OCI-LY1 (cell line): ENCODE results near the gene TAF4.

ENCODE experiments used
- CTCF ChIP-seq: fragments of 200-600 bp; sonication (generic), shearing (Covaris generic); IDR thresholded peaks from 2 replicates; pipeline ENCODE4 v1.5.1; 2017; ENCODE audit warnings: mild to moderate bottlenecking, antibody characterized with exemption, low read length, moderate library complexity, mixed read lengths
- EZH2 ChIP-seq: fragments of 200-600 bp; sonication (generic), shearing (Covaris generic); IDR thresholded peaks from 2 replicates; pipeline ENCODE4 v1.8.0; 2017; ENCODE audit warnings: borderline replicate concordance, mixed run types, mild to moderate bottlenecking, antibody characterized with exemption, low read length, moderate library complexity, mixed read lengths

DNA sequence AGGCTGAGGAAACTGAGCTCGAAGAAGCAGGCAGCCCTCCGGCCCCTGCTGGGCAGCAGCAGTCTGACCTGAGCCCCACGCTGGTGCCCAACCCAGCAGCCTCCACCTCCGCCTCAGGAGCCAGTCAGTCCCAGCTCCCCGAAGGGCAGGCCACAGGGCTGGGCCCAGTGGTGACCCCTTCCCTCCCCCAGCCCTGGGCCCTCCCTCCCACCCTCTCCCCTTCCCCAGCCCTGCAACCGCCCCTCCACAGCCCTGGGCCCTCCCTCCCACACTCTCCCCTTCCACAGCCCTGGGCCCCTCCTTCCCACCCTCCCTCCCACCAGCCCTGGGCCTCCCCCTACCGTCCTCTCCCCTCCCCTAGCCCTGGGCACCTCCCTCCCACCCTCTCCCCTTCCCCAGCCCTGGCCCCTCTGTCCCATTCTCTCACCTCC is 115.0 kb downstream of the TAF4 start:
- no peak for TF ChIP-seq CTCF
- TF ChIP-seq EZH2 = no peak
